NCI-H82 treated with DMSO at 0.1 percent for 48 hours (cell line): Measurements from ENCODE around the gene TLE3.

Experiments used
- DNase-seq: peaks from one replicate; lab custom pipeline; 2025; ENCODE audit not compliant: unreplicated experiment; lab: John Stamatoyannopoulos, UW

Gene TLE3

GRCh38 chr15:70032509-70032908 lies 65.2 kb downstream of the TLE3 start:
- DNase-seq: no peak

GRCh38 chr15:70031713-70032112 lies 66.0 kb downstream of the TLE3 start:
- DNase-seq: no peak

GRCh38 chr15:70031261-70031660 lies 66.5 kb downstream of the TLE3 start:
- no peak for DNase-seq

GRCh38 chr15:70030851-70031250 lies 66.9 kb downstream of the TLE3 start:
- DNase-seq: no peak

GRCh38 chr15:70029297-70029701 lies 68.4 kb downstream of the TLE3 start:
- DNase-seq: peak; percentile 23

GRCh38 chr15:70027518-70027917 lies 70.2 kb downstream of the TLE3 start:
- DNase-seq: no peak

GRCh38 chr15:70026991-70027390 lies 70.7 kb downstream of the TLE3 start:
- DNase-seq: no peak

GRCh38 chr15:70025413-70026296 lies 72.1 kb downstream of the TLE3 start:
- no peak for DNase-seq

- DNase-seq: no peak
These were observed 73.2 kb downstream of the TLE3 start for GRCh38 chr15:70024521-70024920.

GRCh38 chr15:70023769-70024491 lies 73.8 kb downstream of the TLE3 start:
- DNase-seq: no peak

- DNase-seq: no peak
These were observed 74.5 kb downstream of the TLE3 start for GRCh38 chr15:70023064-70023768.

GRCh38 chr15:70020229-70020628 lies 77.5 kb downstream of the TLE3 start:
- DNase-seq: no peak

GRCh38 chr15:70018646-70019600 lies 78.8 kb downstream of the TLE3 start:
- DNase-seq: no peak

GRCh38 chr15:70017801-70018200 lies 79.9 kb downstream of the TLE3 start:
- DNase-seq: no peak

GRCh38 chr15:70017025-70017424 lies 80.7 kb downstream of the TLE3 start:
- no peak for DNase-seq

GRCh38 chr15:70016511-70016994 lies 81.2 kb downstream of the TLE3 start:
- DNase-seq: no peak

- DNase-seq: no peak
These were observed 82.7 kb downstream of the TLE3 start for GRCh38 chr15:70014860-70015490.

- DNase-seq: no peak
These were observed 83.4 kb downstream of the TLE3 start for GRCh38 chr15:70014331-70014730.

- no peak for DNase-seq
These were observed 83.9 kb downstream of the TLE3 start for GRCh38 chr15:70013656-70014313.
